ENCODE results near the gene TNS3.

The TNS3 gene

GRCh38 chr7:47539398-47540052, 42.4 kb downstream of the TNS3 start:
- DNase-seq: no peak

DNA sequence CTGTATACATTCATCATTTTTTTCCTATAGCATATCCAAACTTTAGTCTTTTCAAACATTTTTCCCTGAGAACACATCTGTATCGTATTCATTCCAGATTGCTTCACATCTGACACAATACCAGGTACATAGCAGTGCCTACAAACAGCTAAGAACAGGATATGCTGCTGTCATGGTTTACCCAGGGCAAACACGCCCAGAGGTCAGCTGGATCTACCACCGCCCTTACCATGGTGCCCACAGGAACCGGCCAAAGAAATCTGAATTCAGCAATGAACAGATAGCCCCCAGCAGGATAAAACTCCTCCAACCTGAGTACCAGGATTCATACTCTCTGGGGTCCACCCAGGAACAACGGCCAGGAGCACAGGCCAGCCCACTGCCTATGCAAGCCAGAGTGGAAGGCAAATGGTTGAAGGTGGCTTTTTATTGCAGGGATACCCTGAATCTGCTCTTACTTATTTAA, 43.0 kb downstream of the TNS3 start:
- DNase-seq: no peak

GRCh38 chr7:47537716-47538675, 43.9 kb downstream of the TNS3 start:
- no peak for DNase-seq

- peak; percentile 32 for DNase-seq
Measured at GRCh38 chr7:47536661-47537611, 45.0 kb downstream of the TNS3 start.

DNA sequence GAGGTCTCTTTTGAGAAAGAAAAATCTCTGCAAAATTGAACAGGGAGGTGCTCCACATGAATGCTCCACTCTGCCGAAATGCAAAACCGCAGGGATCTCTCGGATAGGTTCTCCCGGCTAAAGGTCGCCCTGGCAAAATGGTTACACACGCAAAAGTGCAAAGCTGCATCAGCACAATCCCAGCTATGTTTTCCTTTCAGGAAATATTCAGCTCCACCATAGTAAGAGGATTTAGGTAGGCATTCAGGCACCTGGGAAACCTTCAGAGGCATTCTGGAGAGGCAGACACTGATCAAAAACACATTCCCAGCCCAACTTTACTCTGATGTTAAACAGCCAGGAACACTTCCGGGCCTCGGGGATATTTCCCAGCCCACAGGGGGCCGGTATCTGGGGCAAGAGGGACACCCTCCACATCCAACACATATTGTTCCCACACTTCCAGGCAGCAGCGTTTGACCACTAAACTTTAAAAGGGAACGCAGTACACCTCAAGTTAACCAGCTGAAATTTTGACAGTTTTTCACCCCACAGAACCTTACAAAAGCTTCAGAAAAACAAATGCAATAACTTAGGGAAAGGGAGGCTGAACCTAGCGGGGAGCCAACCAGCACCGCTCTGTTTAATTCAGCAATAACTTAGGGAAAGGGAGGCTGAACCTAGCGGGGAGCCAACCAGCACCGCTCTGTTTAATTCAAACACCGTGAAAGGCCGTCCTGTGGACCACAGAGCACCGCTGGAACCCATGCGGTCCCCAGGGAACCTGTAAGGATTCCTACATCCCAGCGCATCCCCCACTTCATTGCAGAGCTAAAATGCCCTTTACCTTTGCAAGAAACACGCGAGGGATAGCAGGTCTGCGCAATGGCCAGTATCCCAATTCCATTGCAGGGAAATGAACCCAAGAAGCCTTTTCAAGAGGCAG, 45.9 kb downstream of the TNS3 start:
- DNase-seq: no peak

DNA sequence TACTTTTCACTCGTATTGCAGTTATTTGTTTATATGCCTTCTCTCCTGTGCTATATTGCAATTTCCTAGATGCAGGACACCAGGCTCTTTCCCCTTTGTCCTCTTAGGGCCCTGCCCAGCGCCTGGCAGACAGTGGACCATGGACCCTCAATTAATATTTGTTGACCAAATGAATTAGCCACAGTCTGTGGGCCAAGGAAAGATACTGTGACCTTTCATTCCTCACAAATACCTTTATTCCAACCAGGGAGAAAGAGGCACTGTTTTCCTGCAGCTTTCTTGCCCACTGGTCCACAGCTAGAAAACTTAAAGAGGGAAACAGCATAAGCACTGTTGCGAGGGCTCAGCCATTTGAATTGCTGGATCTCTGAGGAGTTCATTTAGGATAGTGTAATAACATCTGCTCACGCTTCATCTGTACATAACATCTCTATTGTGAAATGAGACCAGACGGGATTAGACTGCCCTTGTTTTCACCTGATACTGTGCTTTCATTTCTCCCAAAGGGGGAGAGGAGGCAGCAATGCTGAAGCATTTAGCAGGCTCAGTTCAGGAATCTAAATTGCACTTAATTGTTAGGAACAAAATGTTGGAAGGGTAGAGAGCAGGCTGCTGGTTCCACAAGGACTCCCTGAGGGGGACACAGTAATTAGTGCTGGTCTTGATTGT, 46.7 kb downstream of the TNS3 start:
- DNase-seq: no peak

DNA sequence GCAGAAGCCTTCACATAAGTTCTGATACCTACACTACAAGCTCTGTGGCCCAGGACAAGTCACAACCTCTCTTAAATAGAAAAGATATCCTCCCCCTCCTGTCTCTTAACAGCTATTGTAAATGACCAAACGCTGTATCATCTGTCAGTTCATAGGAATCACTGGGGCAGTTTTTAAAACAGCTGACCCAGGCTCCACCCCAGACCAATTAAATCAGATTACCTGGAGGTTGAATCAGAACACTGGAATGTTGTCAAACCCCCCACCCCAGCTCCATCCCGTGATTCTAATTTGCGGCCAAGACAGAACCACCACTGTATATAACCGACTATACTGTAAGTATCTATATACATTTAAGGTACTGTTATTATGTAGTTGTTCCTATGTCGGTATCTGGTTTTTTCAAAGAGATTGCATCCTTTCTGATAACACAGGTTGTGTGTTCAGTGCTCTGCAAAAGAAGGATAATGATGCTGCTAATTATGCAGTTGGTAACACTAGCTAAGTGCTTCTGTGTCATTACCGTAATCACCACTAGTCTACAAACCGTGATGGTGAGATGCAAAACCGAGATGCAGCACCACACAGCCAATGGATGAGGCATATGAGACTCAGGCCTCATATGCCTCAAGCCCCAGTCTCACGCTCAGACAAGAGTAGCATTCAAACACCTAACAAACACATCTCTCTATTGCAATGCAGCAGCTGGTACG, 47.4 kb downstream of the TNS3 start:
- no peak for DNase-seq

DNA sequence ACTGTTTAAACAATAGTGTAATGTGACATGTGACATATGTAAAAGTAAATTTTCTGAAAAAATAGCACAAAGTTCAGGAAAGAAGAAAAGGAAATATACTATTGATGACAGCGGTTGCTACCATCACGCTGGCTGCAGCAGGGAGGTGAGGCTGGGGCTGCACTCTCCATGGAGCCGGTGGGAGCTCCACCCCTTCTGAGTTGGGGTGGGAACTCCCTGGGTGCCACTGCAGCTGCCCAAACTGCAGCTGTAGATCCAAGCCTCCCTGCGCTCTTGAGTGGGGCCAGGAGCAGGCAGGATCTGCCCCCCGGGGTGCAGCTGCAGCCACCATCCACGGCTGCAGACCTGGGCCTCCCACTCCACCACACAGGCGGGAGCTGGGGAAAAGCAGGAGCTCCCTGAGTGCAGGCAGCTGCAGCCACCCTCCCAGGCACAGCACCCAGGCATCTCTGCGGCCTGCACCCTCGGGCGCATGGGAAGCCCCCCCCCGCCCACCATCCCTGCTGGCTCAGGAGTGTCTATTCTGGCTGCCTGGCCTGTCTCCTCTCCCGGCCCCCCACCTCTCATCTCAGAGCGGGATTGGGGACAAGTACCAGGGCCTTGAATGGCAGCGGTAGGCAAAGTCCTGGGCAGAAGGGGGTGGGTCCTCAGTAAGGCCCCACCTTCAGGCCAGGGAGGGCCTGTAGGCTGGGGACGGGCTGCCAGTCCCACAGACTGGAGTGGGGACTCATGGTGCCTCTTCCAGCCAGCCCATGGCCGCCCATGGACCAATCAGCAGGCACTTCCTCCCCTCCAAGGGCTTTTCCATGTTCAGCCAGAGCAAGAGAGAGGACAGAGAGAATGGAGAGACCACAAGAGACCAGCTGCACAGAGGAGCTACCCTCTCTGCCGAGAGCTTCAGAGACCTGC, 50.1 kb downstream of the TNS3 start:
- DNase-seq: no peak

DNA sequence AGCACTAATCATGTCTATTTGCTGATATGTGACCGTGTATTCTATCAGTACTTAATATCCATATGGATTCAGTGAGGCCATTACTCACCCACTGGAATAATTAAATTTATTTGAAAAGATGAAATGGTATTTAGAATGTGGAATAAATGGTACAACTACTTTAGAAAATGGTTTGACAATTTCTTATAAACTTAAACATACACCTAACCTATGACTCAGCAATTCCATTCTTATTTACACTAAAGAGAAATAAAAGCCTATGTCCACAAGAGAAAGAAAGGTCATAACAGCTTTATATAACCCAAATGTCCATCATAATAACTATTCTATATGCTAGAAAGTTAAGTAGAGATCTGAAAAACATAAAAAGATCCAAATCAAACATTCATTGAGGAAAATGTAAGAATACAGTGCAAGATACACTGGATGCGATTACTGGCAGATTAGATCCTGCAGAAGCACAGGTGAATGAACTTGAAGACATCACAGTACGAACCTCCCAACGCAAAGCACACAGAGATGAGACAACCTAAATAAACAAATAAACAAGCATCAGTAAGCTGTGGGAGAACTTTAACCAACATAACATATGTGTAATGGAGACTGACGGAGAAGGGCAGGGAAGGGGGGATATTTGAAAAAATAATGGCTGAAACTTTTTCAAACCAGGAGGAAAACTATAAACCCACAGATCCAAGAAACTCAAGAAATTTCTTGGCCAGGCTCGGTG, 51.9 kb downstream of the TNS3 start:
- no peak for DNase-seq

DNA sequence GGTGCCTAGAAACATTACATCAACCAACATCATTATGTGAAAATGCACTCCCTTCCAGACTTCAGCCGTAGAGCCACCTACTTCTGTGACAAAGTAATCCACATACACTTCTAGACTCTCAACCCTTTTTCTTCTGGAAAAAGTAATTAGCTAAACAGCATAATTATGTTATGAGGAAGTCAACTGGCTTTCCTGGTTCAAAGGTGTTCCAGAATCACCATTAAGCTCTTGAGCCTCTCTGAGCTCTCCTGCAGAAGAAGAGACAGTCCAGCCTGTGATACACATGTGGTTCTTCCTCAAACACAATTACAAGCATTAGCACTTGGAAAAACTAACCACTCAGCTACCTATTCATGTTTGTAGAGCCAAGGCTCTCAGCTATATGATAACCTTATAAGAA, 52.5 kb downstream of the TNS3 start:
- no peak for DNase-seq

- DNase-seq: no peak
Measured at GRCh38 chr7:47528471-47528870, 53.4 kb downstream of the TNS3 start.

- DNase-seq: no peak
Measured at GRCh38 chr7:47526466-47526865, 55.4 kb downstream of the TNS3 start.

GRCh38 chr7:47525066-47525623, 56.8 kb downstream of the TNS3 start:
- no peak for DNase-seq

- no peak for DNase-seq
Measured at GRCh38 chr7:47523401-47523800, 58.5 kb downstream of the TNS3 start.

DNA sequence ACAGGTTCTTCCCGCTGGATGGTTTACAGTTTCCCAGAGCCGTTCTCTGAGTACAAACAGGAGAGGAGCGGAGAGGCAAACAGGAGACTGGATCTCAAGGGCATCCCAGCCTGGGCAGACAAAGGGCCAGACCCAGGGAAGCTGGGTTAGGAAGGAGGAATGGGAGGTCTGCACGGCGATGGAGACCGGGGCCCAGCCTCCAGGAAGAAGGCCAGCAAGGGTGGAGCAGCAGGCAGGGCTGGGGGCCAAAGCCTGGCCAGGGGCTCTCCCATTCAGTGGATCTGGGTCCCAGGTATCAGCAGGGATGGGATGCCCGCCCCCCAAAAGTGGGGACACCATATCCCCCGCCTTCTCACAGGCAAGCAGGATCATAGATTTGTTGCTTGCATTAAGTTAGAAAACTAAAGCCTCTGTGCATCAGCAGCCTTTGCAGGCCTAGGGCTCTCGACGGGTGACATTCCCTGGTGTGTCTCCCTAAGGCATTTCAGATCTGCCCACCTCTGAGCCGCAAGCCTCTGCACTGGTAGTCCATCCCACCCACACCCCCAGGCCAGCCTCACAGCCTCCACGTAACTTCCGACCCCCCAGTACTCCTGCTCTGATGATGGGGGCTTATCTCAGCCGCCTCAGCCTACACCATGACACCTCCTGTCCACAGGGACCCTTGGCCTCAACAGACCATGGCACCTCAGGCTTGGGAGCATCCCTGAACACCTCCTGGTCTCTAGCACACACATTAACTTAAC, 59.9 kb downstream of the TNS3 start:
- DNase-seq: no peak

GRCh38 chr7:47521011-47521795, 60.7 kb downstream of the TNS3 start:
- DNase-seq: no peak

GRCh38 chr7:47520406-47520805, 61.5 kb downstream of the TNS3 start:
- DNase-seq: no peak

Measured in 8988T (cell line).